G401 (cell line): ENCODE measurements around the gene CDC16. TPM values are rescaled to one million over a fixed set of nuclear protein-coding genes. Genes with fewer than 3 reads are reported as not detected.

Experiments used
- DNase-seq: peaks from one replicate; pipeline ENCODE4 v3.0.0-alpha.2; 2015; ENCODE audit warnings: low spot score
- in situ Hi-C: cut with HindIII; loops from 2 replicates; pipeline ENCODE4 v1.10.0; 2016; ENCODE audit warnings: low sequenced_read_pairs, mixed read lengths
- total RNA-seq: library from RNA; depleted of rRNA; stranded (reverse); fragments of >200 nt; shearing (Covaris generic); gene quantifications from 2 replicates; pipeline ENCODE4 v1.2.3, GENCODE V29; 2014; rRNA removed

CDC16 gene
- total RNA-seq, 1 experiment from 2014 or later = 77.5 TPM

GRCh38 chr13:114315074-114315785 is 80.5 kb downstream of the CDC16 start:
- in situ Hi-C loops = no loop called here
- DNase-seq = no peak

GRCh38 chr13:114318624-114319023 is 83.9 kb downstream of the CDC16 start:
- no peak for DNase-seq
- in situ Hi-C loops = no loop called here

DNA sequence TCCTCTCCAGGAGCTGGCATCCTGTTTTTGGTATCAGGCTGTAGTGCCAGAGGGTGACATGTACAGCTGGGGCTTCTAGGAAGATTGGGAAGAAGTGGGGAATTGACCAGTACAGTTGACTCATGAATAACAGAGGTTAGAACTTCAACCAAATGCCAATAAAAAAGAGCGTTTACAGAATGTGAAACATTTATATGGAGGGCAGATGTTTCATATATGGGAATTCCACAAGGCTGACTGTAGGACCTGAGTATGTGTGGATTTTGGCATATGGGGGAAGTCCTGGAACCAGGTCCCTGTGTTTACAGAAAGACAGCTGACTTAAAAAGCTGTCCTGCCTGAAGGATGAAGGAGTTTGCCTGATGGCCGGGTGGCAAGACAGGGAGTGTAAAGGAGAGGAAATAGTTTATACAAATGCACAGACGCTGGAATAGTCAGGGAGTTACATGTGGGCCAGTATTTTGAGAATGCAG is 84.8 kb downstream of the CDC16 start:
- DNase-seq = no peak
- in situ Hi-C loops = no loop called here

DNA sequence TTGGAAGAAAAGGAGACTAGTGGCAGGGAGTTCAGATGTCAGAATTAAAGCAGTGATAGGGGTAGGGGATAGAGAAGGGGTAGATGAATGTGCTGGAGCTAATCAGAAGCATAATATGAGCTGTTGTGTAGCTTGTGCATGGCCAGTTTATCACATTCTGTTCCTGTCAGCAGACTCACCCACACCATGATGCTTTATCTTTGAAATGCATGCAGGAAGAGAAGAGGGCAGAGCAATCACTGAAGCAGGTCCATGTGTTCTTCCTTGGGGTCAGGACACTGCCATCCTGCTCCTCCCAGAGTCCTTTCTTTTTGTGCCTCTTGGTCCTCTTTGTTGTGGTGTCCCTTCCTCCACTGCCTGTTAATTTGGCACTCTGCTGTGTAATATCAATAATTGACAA is 85.4 kb downstream of the CDC16 start:
- in situ Hi-C loops = no loop called here
- no peak for DNase-seq

- in situ Hi-C loops = no loop called here
- no peak for DNase-seq
Measured at GRCh38 chr13:114321256-114321655, 86.6 kb downstream of the CDC16 start.

Other genes with a start within 250 kb of the CDC16 start
- 11.9 and 13.7 TPM in 2 replicates for gene RASA3, start 102.3 kb upstream of the CDC16 start, total RNA-seq
- gene CFAP97D2, start 55.6 kb upstream of the CDC16 start, total RNA-seq = not detected in 2 replicates
- 8.2 and 28.3 TPM in 2 replicates for gene UPF3A, start 46.7 kb downstream of the CDC16 start, total RNA-seq
- 8.6 and 18.0 TPM in 2 replicates for gene CHAMP1, start 79.6 kb downstream of the CDC16 start, total RNA-seq